GM12878 (cell line): ENCODE data around the gene TYW1B. TPM values are rescaled to one million over a fixed set of nuclear protein-coding genes. Genes with fewer than 3 reads are reported as not detected.

Experiments
- ATAC-seq: fragments of 200-7000 bp; cut with Tn5 transposase; 3 replicates; pipeline ENCODE4 v1.9.1; 2020; ENCODE audit warnings: mild to moderate bottlenecking, moderate library complexity
- BruUV-seq: library from RNA; stranded (reverse); fragments of 400-500 nt; replicated peaks from 2 replicates; lab custom pipeline; 2021; lab: Mats Ljungman, UMichigan
- CTCF ChIA-PET: fragments of 300-600 bp; sonication (Branson Sonifier 250); formaldehyde crosslinking; extraction: SDS; loops from one replicate; lab custom pipeline; 2021; ENCODE audit warnings: inconsistent platforms; lab: Yijun Ruan, JAX
- POLR2A ChIA-PET: fragments of 350-600 bp; formaldehyde crosslinking; extraction: SDS; loops from one replicate; lab custom pipeline; 2021; ENCODE audit warnings: inconsistent platforms; lab: Charles Lee
- RAD21 ChIA-PET: fragments of 300-600 bp; sonication (Branson Sonifier 250); formaldehyde crosslinking; loops from one replicate; lab custom pipeline; 2023; ENCODE audit warnings: antibody characterized with exemption; ENCODE audit not compliant: unreplicated experiment; lab: Charles Lee
- SMC1A ChIA-PET: fragments of 300-600 bp; sonication (Branson Sonifier 250); formaldehyde crosslinking; loops from one replicate; lab custom pipeline; 2023; ENCODE audit not compliant: unreplicated experiment, uncharacterized antibody; lab: Charles Lee
- DNase-seq: peaks from one replicate; pipeline ENCODE4 v3.0.0-alpha.2; 2011; ENCODE audit warnings: low read depth, low spot score
- FAIRE-seq: peaks from 3 replicates; lab custom pipeline; 2011; peaks lifted over from hg19 to GRCh38; lab: Jason Lieb, UNC
- H2AFZ ChIP-seq: 2 replicates; pipeline ENCODE4 v1.6.0; 2011; ENCODE audit warnings: low read depth, low read length, control low read depth; ENCODE audit not compliant: control insufficient read depth
- H3K27ac ChIP-seq: 2 replicates; pipeline ENCODE4 v1.5.1; 2011; ENCODE audit warnings: control low read depth; ENCODE audit not compliant: control insufficient read depth, insufficient read depth
- H3K27me3 ChIP-seq, 2 experiments: replicated peaks in 1 of 2; 2 replicates each; pipeline versions ENCODE4 v1.6.0 to v1.6.1; 2011; ENCODE audit warnings: low read length in 1 of 2; ENCODE audit not compliant: control insufficient read depth in 2 of 2, insufficient read depth in 2 of 2
- H3K36me3 ChIP-seq, 2 experiments: 2 replicates each; pipeline ENCODE4 v1.5.1; 2011; ENCODE audit warnings: low read length in 1 of 2; ENCODE audit not compliant: control insufficient read depth in 2 of 2, insufficient read depth in 2 of 2
- H3K4me1 ChIP-seq: 2 replicates; pipeline ENCODE4 v1.6.1; 2011; ENCODE audit warnings: mild to moderate bottlenecking, low read length, moderate library complexity, mixed read lengths; ENCODE audit not compliant: control insufficient read depth, insufficient read depth
- H3K4me2 ChIP-seq: 2 replicates; pipeline ENCODE4 v1.6.0; 2011; ENCODE audit warnings: control low read depth; ENCODE audit not compliant: control insufficient read depth, insufficient read depth
- H3K4me3 ChIP-seq: fragments of 200-600 bp; sonication (generic); 2 replicates; pipeline ENCODE4 v1.5.1; 2016
- H3K79me2 ChIP-seq: 2 replicates; pipeline ENCODE4 v1.6.0; 2011; ENCODE audit warnings: low read length; ENCODE audit not compliant: control insufficient read depth, insufficient read depth
- H3K9ac ChIP-seq: 2 replicates; pipeline ENCODE4 v1.8.0; 2011; ENCODE audit warnings: low read length, control low read depth, mixed read lengths; ENCODE audit not compliant: control insufficient read depth, insufficient read depth
- H3K9me3 ChIP-seq: replicated peaks from 3 replicates; pipeline ENCODE4 v1.5.1; 2011; ENCODE audit warnings: mild to moderate bottlenecking, low read length; ENCODE audit not compliant: control insufficient read depth, insufficient read depth
- H4K20me1 ChIP-seq: 2 replicates; pipeline ENCODE4 v1.6.0; 2011; ENCODE audit not compliant: control insufficient read depth, insufficient read depth
- ATF3 ChIP-seq: IDR thresholded peaks from 2 replicates; pipeline ENCODE4 v1.6.1; 2011; ENCODE audit warnings: low read depth, mild to moderate bottlenecking, low read length, moderate library complexity, borderline replicate concordance; ENCODE audit errors: extremely low read depth
- CBX3 ChIP-seq: fragments of 200-600 bp; sonication (generic); IDR thresholded peaks from 2 replicates; pipeline ENCODE4 v1.6.1; 2016; ENCODE audit warnings: low read depth, borderline replicate concordance
- ELK1 ChIP-seq: IDR thresholded peaks from 2 replicates; pipeline ENCODE4 v1.6.1; 2012; ENCODE audit warnings: low read depth, low read length, improper control_type of control experiment
- FOS ChIP-seq: IDR thresholded peaks from 3 replicates; pipeline ENCODE4 v1.6.1; 2011; ENCODE audit warnings: borderline replicate concordance; ENCODE audit not compliant: insufficient read length; ENCODE audit errors: extremely low read depth
- HDAC2 ChIP-seq: fragments of 200-600 bp; sonication (generic); IDR thresholded peaks from 2 replicates; pipeline ENCODE4 v1.6.1; 2017
- HSF1 ChIP-seq: fragments of 150-350 bp; IDR thresholded peaks from 2 replicates; pipeline ENCODE4 v1.6.1; 2014; ENCODE audit warnings: mild to moderate bottlenecking, low read depth, low read length
- JUND ChIP-seq: IDR thresholded peaks from 2 replicates; pipeline ENCODE4 v1.6.1; 2012; ENCODE audit warnings: low read depth, mild to moderate bottlenecking, low read length, improper control_type of control experiment, moderate library complexity
- MTA2 ChIP-seq: fragments of 450-650 bp; IDR thresholded peaks from 2 replicates; pipeline ENCODE4 v1.6.1; 2016; ENCODE audit warnings: low read depth, mild to moderate bottlenecking, moderate library complexity
- MYC ChIP-seq: IDR thresholded peaks from 2 replicates; pipeline ENCODE4 v1.6.1; 2011; ENCODE audit warnings: mild to moderate bottlenecking, low read length, moderate library complexity, inconsistent platforms; ENCODE audit not compliant: insufficient read depth, insufficient replicate concordance, insufficient read length, severe bottlenecking
- NFXL1 ChIP-seq: fragments of 450-650 bp; IDR thresholded peaks from 2 replicates; pipeline ENCODE4 v1.6.1; 2017; ENCODE audit warnings: antibody characterized with exemption, mild to moderate bottlenecking, borderline replicate concordance
- POLR2AphosphoS5 ChIP-seq: IDR thresholded peaks from 2 replicates; pipeline ENCODE4 v1.6.1; 2011; ENCODE audit warnings: mild to moderate bottlenecking, low read length, inconsistent platforms
- RAD51 ChIP-seq: fragments of 450-650 bp; IDR thresholded peaks from 2 replicates; pipeline ENCODE4 v1.6.1; 2016; ENCODE audit warnings: moderate library complexity, mild to moderate bottlenecking, inconsistent platforms
- SIX5 ChIP-seq: IDR thresholded peaks from 2 replicates; pipeline ENCODE4 v1.6.1; 2011; ENCODE audit warnings: mild to moderate bottlenecking, low read depth, low read length, moderate library complexity; ENCODE audit not compliant: severe bottlenecking
- ZBTB11 ChIP-seq: fragments of 450-650 bp; formaldehyde crosslinking; IDR thresholded peaks from 2 replicates; pipeline ENCODE4 v1.5.0; 2022; ENCODE audit warnings: mild to moderate bottlenecking, missing genetic modification characterization
- WGBS: methylation state at CpG from one replicate; pipeline ENCODE4 v1.1.6; 2016; ENCODE audit warnings: low lambda C conversion rate; ENCODE audit not compliant: insufficient replicate concordance, insufficient coverage; ENCODE audit errors: missing lambda C conversion rate; 5-methylcytosine and 5-hydroxymethylcytosine counted together
- in situ Hi-C: fragments of 300-500 bp; cut with MboI; formaldehyde crosslinking; loops from 9 replicates; pipeline ENCODE4 v1.14.3; 2018; ENCODE audit warnings: mixed read lengths
- intact Hi-C: fragments of 100-400 bp; cut with micrococcal nuclease; formaldehyde crosslinking; loops from one replicate; pipeline ENCODE4 v1.14.2; 2022; ENCODE audit not compliant: unreplicated experiment
- polyA plus RNA-seq, 11 experiments: library from polyadenylated mRNA; depleted of rRNA in 4 of 11; unstranded in 6 of 11; stranded (reverse) in 5 of 11; fragments of >200 nt; fragmentation: Nextera tagmentation in 4 of 11; fragmentation: Illumina TruSeq in 1 of 11; extraction: Ambion mirVana in 4 of 11; extraction: Trizol in 1 of 11; gene quantifications; 1 replicate in 1 of 11; 2 replicates in 10 of 11; pipeline versions ENCODE4 v1.2.1 to v1.2.3, GENCODE V29; 2011 to 2016; ENCODE audit warnings: inconsistent platforms in 2 of 11, missing spikeins in 2 of 11, low read depth in 1 of 11
- total RNA-seq, 4 experiments: library from RNA; depleted of rRNA in 3 of 4; stranded (reverse); fragments of >200 nt in 3 of 4; fragmentation: Illumina TruSeq in 1 of 4; extraction: Trizol in 1 of 4; gene quantifications; 2 replicates each; pipeline versions ENCODE4 v1.2.1 to v1.2.3, GENCODE V29; 2013 to 2021

The TYW1B gene
- total and polyA plus RNA-seq, 10 of the 15 experiments (the other 5 are each of a cell fraction or from before 2014, with no cell fraction given) = 3.5 to 6.6 (median 5.3) TPM

- Histone ChIP-seq H3K36me3 (peaks cover 0 to 2% of the 10 kb centered on the region in 2 experiments; a peak in 1 of 4 replicates), H3K4me3 (no peak overlapping the region), H3K4me2 (no peak overlapping the region), H2AFZ (no peak overlapping the region), H3K9ac (no peak overlapping the region), H3K9me3 (no peaks in the 10 kb centered on the region), H3K4me1 (no peaks in the 10 kb centered on the region), H4K20me1 (no peaks in the 10 kb centered on the region), H3K79me2 (no peaks in the 10 kb centered on the region), H3K27me3 (no peaks in the 10 kb centered on the region), H3K27ac (no peak overlapping the region)
- CTCF ChIA-PET = no interaction called here
- DNase-seq (no peak), FAIRE-seq (no peak), ATAC-seq (no peak)
- WGBS = 95% methylated on average over 15 of the region's 15 CpGs
- intact Hi-C loops = no loop called here
- SMC1A ChIA-PET = no interaction called here
- BruUV-seq = no TSS peak
- TF ChIP-seq ELK1 = no peak
- TF ChIP-seq MTA2 = no peak
- no peak for TF ChIP-seq MYC
- TF ChIP-seq CBX3 = no peak
- TF ChIP-seq NFXL1 = no peak
- TF ChIP-seq ZBTB11 = no peak
- TF ChIP-seq HSF1 = no peak
- TF ChIP-seq ATF3 = no peak
- TF ChIP-seq JUND = no peak
- TF ChIP-seq FOS = no peak
- no peak for TF ChIP-seq RAD51
- TF ChIP-seq HDAC2 = no peak
- no peak for TF ChIP-seq SIX5
- no peak for TF ChIP-seq POLR2AphosphoS5
- in situ Hi-C loops = no loop called here
- POLR2A ChIA-PET = no interaction called here
- RAD21 ChIA-PET = no interaction called here
These were observed 22.2 kb downstream of the TYW1B start for GRCh38 chr7:72805526-72806494.
